GM23338 (cell line): ENCODE results near the gene MS4A15. TPM values are rescaled to one million over a fixed set of nuclear protein-coding genes. Genes with fewer than 3 reads are reported as not detected.

ENCODE experiments used
- ATAC-seq: fragments of 200-7000 bp; cut with Tn5 transposase; 3 replicates; pipeline ENCODE4 v1.9.1; 2020
- DNase-seq: peaks from one replicate; pipeline ENCODE4 v3.0.0-alpha.2; 2015; ENCODE audit warnings: low spot score
- H2AFZ ChIP-seq: fragments of 200-600 bp; sonication (generic); 2 replicates; pipeline ENCODE4 v1.8.0; 2016; ENCODE audit warnings: antibody characterized with exemption, mild to moderate bottlenecking, moderate library complexity
- H3F3A ChIP-seq: fragments of 200-600 bp; sonication (generic); replicated peaks from 2 replicates; pipeline ENCODE4 v1.8.0; 2017; ENCODE audit warnings: antibody characterized with exemption, mixed run types, low read depth
- H3K27ac ChIP-seq: fragments of 200-600 bp; sonication (generic); 2 replicates; pipeline ENCODE4 v1.6.1; 2016; ENCODE audit warnings: low read depth
- H3K27me3 ChIP-seq: fragments of 200-600 bp; sonication (generic); 2 replicates; pipeline ENCODE4 v1.8.0; 2016; ENCODE audit warnings: mild to moderate bottlenecking, mixed run types, moderate library complexity; ENCODE audit not compliant: insufficient read depth
- H3K36me3 ChIP-seq: fragments of 200-600 bp; sonication (generic); 2 replicates; pipeline ENCODE4 v1.8.0; 2016; ENCODE audit warnings: mild to moderate bottlenecking; ENCODE audit not compliant: insufficient read depth
- H3K4me1 ChIP-seq: fragments of 200-600 bp; sonication (generic); 2 replicates; pipeline ENCODE4 v1.8.0; 2016; ENCODE audit warnings: mild to moderate bottlenecking, moderate library complexity; ENCODE audit not compliant: insufficient read depth
- H3K4me2 ChIP-seq: fragments of 200-600 bp; sonication (generic); 2 replicates; pipeline ENCODE4 v1.7.1; 2017; ENCODE audit warnings: mixed run types
- H3K4me3 ChIP-seq: fragments of 200-600 bp; sonication (generic); 2 replicates; pipeline ENCODE4 v1.6.1; 2016; ENCODE audit warnings: mixed run types
- H3K79me2 ChIP-seq: fragments of 200-600 bp; sonication (generic); replicated peaks from 2 replicates; pipeline ENCODE4 v1.8.0; 2017; ENCODE audit warnings: mild to moderate bottlenecking; ENCODE audit not compliant: insufficient read depth
- H3K9me2 ChIP-seq: fragments of 200-600 bp; sonication (generic); 2 replicates; pipeline ENCODE4 v1.8.0; 2017; ENCODE audit not compliant: insufficient read depth
- H4K20me1 ChIP-seq: fragments of 200-600 bp; sonication (generic); replicated peaks from 2 replicates; pipeline ENCODE4 v1.8.0; 2017; ENCODE audit warnings: mild to moderate bottlenecking; ENCODE audit not compliant: insufficient read depth
- H3K27ac Mint-ChIP-seq: 2 replicates; pipeline ENCODE4 v1.8.0; 2020; ENCODE audit warnings: inconsistent platforms, mild to moderate bottlenecking, moderate library complexity, mixed read lengths
- H3K27me3 Mint-ChIP-seq: 3 replicates; pipeline ENCODE4 v1.8.0; 2022; ENCODE audit warnings: low read depth, mild to moderate bottlenecking, moderate library complexity, mixed read lengths, inconsistent platforms; ENCODE audit not compliant: insufficient read depth, poor library complexity
- H3K36me3 Mint-ChIP-seq: 3 replicates; pipeline ENCODE4 v1.8.0; 2021; ENCODE audit warnings: low read depth, mild to moderate bottlenecking, inconsistent platforms, moderate library complexity, mixed read lengths
- H3K4me1 Mint-ChIP-seq: 3 replicates; pipeline ENCODE4 v1.8.0; 2020; ENCODE audit warnings: mild to moderate bottlenecking, inconsistent platforms, mixed read lengths
- H3K4me3 Mint-ChIP-seq: 3 replicates; pipeline ENCODE4 v1.8.0; 2021; ENCODE audit warnings: moderate library complexity, mild to moderate bottlenecking, inconsistent platforms, mixed read lengths
- H3K9me3 Mint-ChIP-seq: 3 replicates; pipeline ENCODE4 v1.8.0; 2020; ENCODE audit warnings: moderate library complexity, mild to moderate bottlenecking, inconsistent platforms, mixed read lengths
- CREB1 ChIP-seq: fragments of 250-450 bp; sonication (Bioruptor Pico); IDR thresholded peaks from 2 replicates; pipeline ENCODE4 v1.5.0; 2020; ENCODE audit warnings: low read depth, mild to moderate bottlenecking, moderate library complexity
- CTCF ChIP-seq, 2 experiments: fragments of 200-600 bp in 1 of 2; sonication (generic) in 1 of 2; conservative IDR thresholded peaks; 2 replicates each; pipeline versions ENCODE4 v1.5.1 to v1.6.1; 2016 to 2017; ENCODE audit warnings: antibody characterized with exemption in 2 of 2, low read depth in 2 of 2, mild to moderate bottlenecking in 2 of 2, moderate library complexity in 1 of 2
- ETS1 ChIP-seq: IDR thresholded peaks from 2 replicates; pipeline ENCODE4 v1.6.1; 2016; ENCODE audit warnings: antibody characterized with exemption
- EZH2 ChIP-seq: fragments of 200-600 bp; sonication (generic); IDR thresholded peaks from one replicate; pipeline ENCODE4 v1.8.0; 2017; ENCODE audit warnings: antibody characterized with exemption, mild to moderate bottlenecking, low read depth; ENCODE audit not compliant: unreplicated experiment
- EZH2phosphoT487 ChIP-seq: fragments of 200-600 bp; sonication (generic); IDR thresholded peaks from one replicate; pipeline ENCODE4 v1.8.1; 2018; ENCODE audit warnings: antibody characterized with exemption; ENCODE audit not compliant: unreplicated experiment
- JUNB ChIP-seq: IDR thresholded peaks from one replicate; pipeline ENCODE4 v1.6.1; 2016; ENCODE audit warnings: antibody characterized with exemption; ENCODE audit not compliant: unreplicated experiment
- NANOG ChIP-seq: IDR thresholded peaks from 2 replicates; pipeline ENCODE4 v1.6.1; 2016; ENCODE audit warnings: antibody characterized with exemption, borderline replicate concordance
- POLR2AphosphoS5 ChIP-seq: IDR thresholded peaks from 2 replicates; pipeline ENCODE4 v1.6.1; 2016; ENCODE audit warnings: antibody characterized with exemption, low read depth
- REST ChIP-seq: IDR thresholded peaks from one replicate; pipeline ENCODE4 v1.6.1; 2018; ENCODE audit warnings: antibody characterized with exemption; ENCODE audit not compliant: unreplicated experiment
- STAT1 ChIP-seq: IDR thresholded peaks from one replicate; pipeline ENCODE4 v1.6.1; 2016; ENCODE audit warnings: antibody characterized with exemption; ENCODE audit not compliant: unreplicated experiment
- ZNF114 ChIP-seq: fragments of 250-450 bp; sonication (Bioruptor Pico); IDR thresholded peaks from 2 replicates; pipeline ENCODE4 v1.5.0; 2020; ENCODE audit warnings: mild to moderate bottlenecking, moderate library complexity
- ZNF331 ChIP-seq: fragments of 250-450 bp; sonication (Bioruptor Pico); IDR thresholded peaks from 2 replicates; pipeline ENCODE4 v1.5.0; 2020; ENCODE audit warnings: low read depth, mild to moderate bottlenecking, moderate library complexity
- ZNF462 ChIP-seq: fragments of 250-450 bp; sonication (Bioruptor Pico); IDR thresholded peaks from 2 replicates; pipeline ENCODE4 v1.5.0; 2020; ENCODE audit warnings: mild to moderate bottlenecking, moderate library complexity
- polyA plus RNA-seq: library from polyadenylated mRNA; unstranded; fragments of >200 nt; fragmentation: Nextera tagmentation; extraction: Ambion mirVana; gene quantifications from 2 replicates; pipeline ENCODE4 v1.2.1, GENCODE V29; 2016
- total RNA-seq: library from RNA; depleted of rRNA; stranded (reverse); fragments of >200 nt; shearing (Covaris generic); gene quantifications from 2 replicates; pipeline ENCODE4 v1.2.3, GENCODE V29; 2014

MS4A15 gene
- total and polyA plus RNA-seq, 2 experiments from 2014 or later: 0.44 TPM; not detected in 1

GRCh38 chr11:60786811-60787567 lies 30.3 kb downstream of the MS4A15 start:
- H3K36me3 ChIP-seq: no peaks in the 10 kb centered on the region
- H3K9me2 ChIP-seq: no peaks in the 10 kb centered on the region
- DNase-seq: no peak
- no peaks in the 10 kb centered on the region for H3K27me3 ChIP-seq
- H3F3A ChIP-seq: no peaks in the 10 kb centered on the region
- no peak for ATAC-seq
- no peak overlapping the region for H3K27ac ChIP-seq
- Mint-ChIP-seq H3K9me3 (peaks cover 19% of the 10 kb centered on the region), H3K4me1 (no peaks in the 10 kb centered on the region), H3K36me3 (peaks cover 10% of the 10 kb centered on the region), H3K4me3 (no peak overlapping the region), H3K27me3 (peaks cover 7% of the 10 kb centered on the region), H3K27ac (no peak overlapping the region)
- no peaks in the 10 kb centered on the region for H3K79me2 ChIP-seq
- H3K4me1 ChIP-seq: no peaks in the 10 kb centered on the region
- H2AFZ ChIP-seq: no peak overlapping the region
- no peaks in the 10 kb centered on the region for H4K20me1 ChIP-seq
- H3K4me2 ChIP-seq: no peak overlapping the region
- no peak for TF ChIP-seq EZH2phosphoT487
- no peak for TF ChIP-seq ZNF331 (CRISPR knock-in tag)
- TF ChIP-seq CTCF (conservative IDR thresholded peaks at IDR 0.05; ENCODE audit: low read depth in 2 of 2): no peak
- no peak for TF ChIP-seq NANOG
- no peak for TF ChIP-seq ZNF462
- no peak for TF ChIP-seq ETS1
- no peak for TF ChIP-seq JUNB
- no peak for TF ChIP-seq POLR2AphosphoS5
- TF ChIP-seq EZH2: no peak
- no peak for TF ChIP-seq CREB1 (CRISPR knock-in tag)
- TF ChIP-seq REST: no peak
- TF ChIP-seq ZNF114 (CRISPR knock-in tag): no peak
- TF ChIP-seq STAT1: no peak
- H3K4me3 ChIP-seq: no peak overlapping the region
